ENCODE measurements around the gene GFOD1.

GFOD1 gene

DNA sequence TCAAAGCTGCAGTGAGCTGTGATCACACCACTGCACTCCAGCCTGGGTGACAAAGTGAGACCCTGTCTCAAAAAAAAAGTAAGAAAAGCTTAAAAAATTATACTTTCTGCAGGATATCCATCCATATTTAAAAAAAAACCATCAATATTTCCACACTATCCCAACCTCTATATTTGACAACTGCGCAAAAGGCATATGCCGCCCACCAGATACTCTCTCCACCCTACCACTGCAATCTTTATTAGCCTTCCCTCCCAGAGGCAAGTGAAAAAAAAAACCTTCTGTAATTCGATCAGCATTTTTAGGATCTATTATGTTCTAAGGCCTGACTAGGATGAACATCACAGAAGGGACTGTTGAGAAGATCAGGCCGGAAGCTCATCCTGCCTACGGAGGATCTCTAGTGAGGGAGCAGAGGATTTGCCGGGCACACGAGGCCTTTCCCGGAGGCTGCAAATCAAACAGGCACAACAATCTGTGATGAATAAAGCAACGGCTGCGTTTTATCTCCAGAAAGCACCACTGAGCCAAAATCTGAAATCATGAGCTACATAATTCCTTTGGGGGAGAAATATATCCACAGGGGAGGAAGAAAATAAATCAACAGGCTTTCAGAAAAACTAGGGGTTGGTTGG lies 65.9 kb downstream of the GFOD1 start:
- DNase-seq, result peak in 2 of 42 donors; percentile 22 to 48
- intact Hi-C loops (cut with DNase I), result no loop called here

DNA sequence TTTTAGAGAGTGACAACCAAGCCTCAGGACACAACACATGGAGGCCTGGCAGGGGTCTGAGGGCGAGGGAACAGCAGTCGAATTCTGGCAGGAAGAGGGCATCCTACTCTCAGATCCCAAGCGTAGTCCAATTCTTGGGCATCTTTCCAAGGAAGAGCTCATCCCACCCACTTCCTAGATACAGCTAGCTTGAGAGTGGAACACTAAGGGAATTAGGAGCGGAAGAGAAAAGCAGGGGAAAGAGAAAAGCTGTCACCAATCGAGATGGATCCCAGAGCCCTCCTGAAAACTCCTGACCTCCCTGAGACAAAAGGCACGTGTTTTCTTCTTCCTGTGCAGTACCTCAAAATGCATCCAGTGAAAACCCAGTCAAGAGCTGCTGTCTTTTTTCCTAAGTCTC lies 67.1 kb downstream of the GFOD1 start:
- DNase-seq, result peak in 4 of 42 donors; percentile 19 to 66 (median 37)
- intact Hi-C loops (cut with DNase I), result no loop called here

DNA sequence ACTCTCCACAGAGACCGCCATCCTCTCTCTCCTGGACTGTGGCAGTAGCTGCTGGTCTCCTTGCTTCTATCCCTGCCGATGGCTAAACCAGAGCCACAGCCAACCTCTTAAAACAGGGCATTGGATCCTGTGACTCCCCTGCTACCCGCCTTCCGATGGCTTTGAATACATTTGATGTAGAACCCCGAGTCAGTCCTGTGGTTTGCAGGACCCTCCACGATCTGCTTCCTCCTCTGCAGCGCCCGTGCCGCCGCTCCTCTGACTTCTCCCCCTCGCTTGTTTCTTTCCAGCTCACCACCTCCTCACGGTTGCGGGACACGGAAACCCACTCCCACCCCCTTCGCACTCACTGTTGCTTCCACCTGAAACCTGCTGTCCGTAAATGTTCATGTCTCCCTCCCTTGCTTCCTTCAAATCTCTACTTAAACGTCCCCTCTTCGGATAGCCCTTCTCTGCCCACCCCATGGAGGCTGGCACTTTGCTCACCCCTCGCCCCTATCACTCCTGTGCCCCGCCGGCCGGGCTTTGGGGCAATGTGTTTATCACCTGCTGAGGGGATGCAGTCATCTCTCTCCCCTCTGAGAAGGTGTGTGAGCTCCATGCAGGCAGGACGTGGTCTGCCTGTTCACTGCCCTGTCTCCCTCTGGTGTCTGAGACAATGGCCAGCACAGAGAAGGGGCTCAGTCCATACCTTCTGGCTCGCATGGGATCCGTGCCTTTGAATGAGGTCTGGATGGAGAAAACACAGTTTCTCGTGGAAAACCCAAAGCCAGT lies 67.8 kb downstream of the GFOD1 start:
- intact Hi-C loops (cut with DNase I), result no loop called here
- no peak for DNase-seq

GRCh38 chr6:13418844-13419243 lies 68.6 kb downstream of the GFOD1 start:
- intact Hi-C loops (cut with DNase I), result no loop called here
- no peak for DNase-seq

DNA sequence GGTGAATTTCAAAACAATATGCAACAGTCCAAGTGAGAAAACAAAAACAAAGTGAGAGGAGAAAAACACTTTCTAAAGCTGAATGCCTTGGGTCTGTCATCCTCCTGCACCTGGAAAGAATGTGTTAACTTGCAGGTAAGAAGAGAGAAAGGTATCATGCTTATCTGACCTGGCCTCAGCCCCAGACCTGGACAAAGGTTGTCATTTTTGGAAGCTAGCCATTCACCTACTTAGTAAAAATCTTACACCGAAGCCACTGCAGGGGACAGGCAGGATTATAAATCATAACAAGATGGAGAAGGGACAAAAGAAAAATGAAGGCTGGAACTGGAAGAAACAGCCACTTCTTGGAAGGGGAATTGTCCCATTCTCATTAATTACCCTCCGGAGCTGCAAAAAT lies 69.4 kb downstream of the GFOD1 start:
- intact Hi-C loops (cut with DNase I), result no loop called here
- DNase-seq, result no peak

DNA sequence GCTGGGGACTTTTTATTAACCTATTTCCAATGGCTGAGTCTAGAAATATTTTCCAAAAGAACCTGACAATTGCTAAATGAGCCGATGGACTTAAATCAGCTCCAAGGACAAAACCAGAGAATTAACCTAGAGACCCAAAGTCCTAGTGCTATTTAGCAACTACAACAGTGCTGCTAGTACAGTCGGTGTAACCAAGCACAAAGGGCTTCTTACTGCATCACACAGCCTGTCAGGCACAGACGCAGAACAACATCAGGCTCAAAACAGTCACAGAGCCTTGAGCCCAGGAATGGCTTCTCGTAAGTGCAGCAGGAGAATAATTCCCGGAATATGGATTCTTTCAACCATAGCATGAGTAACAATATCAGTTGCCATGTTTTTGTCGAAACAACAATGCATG lies 70.0 kb downstream of the GFOD1 start:
- intact Hi-C loops (cut with DNase I), result no loop called here
- DNase-seq, result no peak

DNA sequence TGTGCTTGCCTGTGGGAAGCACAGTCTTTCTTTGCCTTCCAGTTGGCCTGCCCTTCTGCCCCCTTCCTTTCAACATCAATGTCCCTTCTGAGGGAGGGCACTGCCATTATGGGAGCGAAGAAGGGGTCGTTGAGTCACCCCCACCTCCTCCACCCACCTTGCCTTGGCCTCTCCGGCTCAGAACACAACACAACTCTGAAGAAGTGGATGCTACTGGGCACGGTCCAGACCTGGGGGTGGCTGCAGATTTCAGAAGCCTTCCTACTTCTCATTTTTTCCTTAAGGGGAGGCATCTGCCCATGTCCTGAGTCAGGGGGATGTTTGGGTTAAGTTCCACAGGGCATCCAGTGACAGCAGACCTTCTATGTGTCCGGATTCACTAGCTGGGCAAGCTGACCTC lies 72.1 kb downstream of the GFOD1 start:
- intact Hi-C loops (cut with DNase I), result no loop called here
- no peak for DNase-seq

DNA sequence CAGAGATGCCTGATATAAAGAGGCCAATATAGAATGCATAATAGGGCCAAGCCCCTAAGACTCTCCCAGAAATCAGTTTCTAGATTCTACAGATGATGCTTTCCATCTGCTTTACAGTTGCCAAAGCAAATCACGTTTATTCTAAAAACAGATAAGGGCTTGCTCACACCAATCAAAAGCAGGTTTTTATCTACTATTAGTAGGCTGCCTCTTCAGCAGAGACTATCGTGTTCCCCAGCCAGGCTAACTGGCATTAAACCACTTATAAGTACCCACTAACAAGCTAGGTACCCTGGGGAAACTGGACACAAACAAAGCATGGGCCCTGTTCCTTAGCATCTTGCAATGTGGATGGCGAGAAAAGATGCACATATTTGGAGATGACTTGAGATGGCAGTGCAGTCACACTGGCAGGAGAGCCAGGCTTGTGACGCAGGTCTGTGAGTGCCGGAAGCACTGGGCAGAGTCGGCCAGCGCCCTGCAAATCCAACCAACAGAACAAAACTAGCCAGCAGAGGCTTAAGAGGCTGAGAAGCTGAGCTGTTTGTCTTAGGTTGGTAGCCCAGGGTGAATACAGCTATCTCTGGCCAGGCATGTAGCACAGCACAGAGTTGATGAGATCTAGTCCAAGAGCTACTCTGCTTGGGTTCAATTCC lies 73.4 kb downstream of the GFOD1 start:
- intact Hi-C loops (cut with DNase I), result loop anchor here (5.0 kb wide), 1 partner anchor 158 kb away; the partner anchor contains the start of gene SIRT5
- peak in 37 of 42 donors; percentile 22 to 81 (median 59) for DNase-seq

DNA sequence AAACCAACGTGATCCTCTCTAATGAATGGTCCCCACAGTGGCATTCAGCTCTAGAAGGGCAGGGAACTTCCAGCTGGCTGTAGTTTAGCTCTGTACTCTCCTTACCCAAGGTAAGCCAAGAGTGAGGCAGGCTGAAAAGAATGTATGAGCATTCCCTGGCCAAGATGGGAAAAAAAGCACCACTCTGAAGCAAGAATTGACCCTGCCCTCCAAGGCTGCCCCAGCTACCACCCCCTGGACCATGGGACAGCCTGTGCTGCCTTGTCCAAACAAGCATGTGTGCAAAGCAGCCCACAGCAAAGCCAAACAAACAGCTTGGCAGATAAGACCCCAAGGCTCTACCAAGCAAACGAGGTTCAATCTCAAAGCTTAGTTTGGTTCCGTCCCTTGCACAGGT lies 73.9 kb downstream of the GFOD1 start:
- no peak for DNase-seq
- intact Hi-C loops (cut with DNase I), result loop anchor here (5.0 kb wide), 1 partner anchor 159 kb away; the partner anchor contains the start of gene SIRT5

- intact Hi-C loops (cut with DNase I), result loop anchor here (5.0 kb wide), 1 partner anchor 159 kb away; the partner anchor contains the start of gene SIRT5
- no peak for DNase-seq
These were observed 74.5 kb downstream of the GFOD1 start for GRCh38 chr6:13412639-13413465.

GRCh38 chr6:13412211-13412610 lies 75.2 kb downstream of the GFOD1 start:
- DNase-seq, result no peak
- intact Hi-C loops (cut with DNase I), result loop anchor here (5.0 kb wide), 1 partner anchor 160 kb away; the partner anchor contains the start of gene SIRT5

GRCh38 chr6:13411484-13411883 lies 75.9 kb downstream of the GFOD1 start:
- intact Hi-C loops (cut with DNase I), result loop anchor here (5.0 kb wide), 1 partner anchor 161 kb away; the partner anchor contains the start of gene SIRT5
- no peak for DNase-seq

DNA sequence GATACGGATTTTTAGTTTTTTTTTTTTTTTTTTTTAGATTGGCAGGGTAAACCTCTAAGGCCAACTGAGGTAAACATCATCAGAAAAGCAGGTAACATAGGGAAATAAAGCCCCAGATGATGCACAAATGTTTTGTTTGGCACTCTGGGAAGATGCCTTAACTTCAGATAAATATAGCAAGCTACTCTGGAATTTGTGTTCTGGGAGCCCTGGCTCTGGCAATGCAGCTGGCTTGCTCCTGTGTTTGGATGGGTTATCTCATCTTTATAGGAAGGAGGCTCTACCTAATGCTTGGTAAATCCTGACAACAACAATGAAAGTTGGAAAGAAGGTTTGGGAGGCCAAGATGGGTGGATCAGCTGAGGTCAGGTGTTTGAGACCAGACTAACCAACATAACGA lies 77.4 kb downstream of the GFOD1 start:
- intact Hi-C loops (cut with DNase I), result loop anchor here (5.0 kb wide), 1 partner anchor 162 kb away; the partner anchor contains the start of gene SIRT5
- no peak for DNase-seq

- peak in 1 of 42 donors; percentile 6 for DNase-seq
- intact Hi-C loops (cut with DNase I), result no loop called here
These were observed 79.4 kb downstream of the GFOD1 start for GRCh38 chr6:13407709-13408695.

DNA sequence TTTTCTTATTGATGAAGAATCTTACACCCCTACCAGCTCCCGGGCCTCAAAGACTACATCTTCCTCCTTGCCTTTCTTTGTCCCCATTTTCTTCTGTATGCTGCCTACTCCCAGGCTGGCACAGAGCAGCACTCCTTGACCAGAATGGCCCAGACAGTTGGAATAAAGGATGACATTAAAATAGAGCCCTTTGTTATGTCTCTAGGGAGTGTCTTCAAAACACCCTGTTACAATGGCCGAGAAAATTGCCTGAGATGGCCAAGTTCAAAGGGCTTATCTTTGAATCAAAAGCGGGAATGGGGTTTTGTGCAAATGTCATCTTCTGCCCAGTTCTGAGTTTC lies 80.1 kb downstream of the GFOD1 start:
- intact Hi-C loops (cut with DNase I), result no loop called here

GRCh38 chr6:13406781-13407180 lies 80.6 kb downstream of the GFOD1 start:
- intact Hi-C loops (cut with DNase I), result no loop called here
- DNase-seq, result peak in 23 of 42 donors; percentile 21 to 83 (median 59)

More for the DNA sequence above, 80.1 kb downstream of the GFOD1 start:
- no peak for DNase-seq

- intact Hi-C loops (cut with DNase I), result no loop called here
- DNase-seq, result peak in 1 of 42 donors; percentile 14
These were observed 81.4 kb downstream of the GFOD1 start for GRCh38 chr6:13405961-13406477.

GRCh38 chr6:13404892-13405254 lies 82.5 kb downstream of the GFOD1 start:
- intact Hi-C loops (cut with DNase I), result no loop called here
- DNase-seq, result no peak
